GM19025 (cell line): Measurements from ENCODE around the gene GGA3.
"Not testable (repeated sequence)": the region's sequence is repeated elsewhere in the genome, so short reads cannot be mapped to it uniquely, and the experiment has no call there.

Source experiments
- ATAC-seq: cut with Tn5 transposase; IDR thresholded peaks from one replicate; pipeline ENCODE4 v1.9.1; 2021; ENCODE audit warnings: mild to moderate bottlenecking, low read depth, moderate library complexity; ENCODE audit not compliant: unreplicated experiment

The GGA3 gene, protein sequence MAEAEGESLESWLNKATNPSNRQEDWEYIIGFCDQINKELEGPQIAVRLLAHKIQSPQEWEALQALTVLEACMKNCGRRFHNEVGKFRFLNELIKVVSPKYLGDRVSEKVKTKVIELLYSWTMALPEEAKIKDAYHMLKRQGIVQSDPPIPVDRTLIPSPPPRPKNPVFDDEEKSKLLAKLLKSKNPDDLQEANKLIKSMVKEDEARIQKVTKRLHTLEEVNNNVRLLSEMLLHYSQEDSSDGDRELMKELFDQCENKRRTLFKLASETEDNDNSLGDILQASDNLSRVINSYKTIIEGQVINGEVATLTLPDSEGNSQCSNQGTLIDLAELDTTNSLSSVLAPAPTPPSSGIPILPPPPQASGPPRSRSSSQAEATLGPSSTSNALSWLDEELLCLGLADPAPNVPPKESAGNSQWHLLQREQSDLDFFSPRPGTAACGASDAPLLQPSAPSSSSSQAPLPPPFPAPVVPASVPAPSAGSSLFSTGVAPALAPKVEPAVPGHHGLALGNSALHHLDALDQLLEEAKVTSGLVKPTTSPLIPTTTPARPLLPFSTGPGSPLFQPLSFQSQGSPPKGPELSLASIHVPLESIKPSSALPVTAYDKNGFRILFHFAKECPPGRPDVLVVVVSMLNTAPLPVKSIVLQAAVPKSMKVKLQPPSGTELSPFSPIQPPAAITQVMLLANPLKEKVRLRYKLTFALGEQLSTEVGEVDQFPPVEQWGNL

DNA sequence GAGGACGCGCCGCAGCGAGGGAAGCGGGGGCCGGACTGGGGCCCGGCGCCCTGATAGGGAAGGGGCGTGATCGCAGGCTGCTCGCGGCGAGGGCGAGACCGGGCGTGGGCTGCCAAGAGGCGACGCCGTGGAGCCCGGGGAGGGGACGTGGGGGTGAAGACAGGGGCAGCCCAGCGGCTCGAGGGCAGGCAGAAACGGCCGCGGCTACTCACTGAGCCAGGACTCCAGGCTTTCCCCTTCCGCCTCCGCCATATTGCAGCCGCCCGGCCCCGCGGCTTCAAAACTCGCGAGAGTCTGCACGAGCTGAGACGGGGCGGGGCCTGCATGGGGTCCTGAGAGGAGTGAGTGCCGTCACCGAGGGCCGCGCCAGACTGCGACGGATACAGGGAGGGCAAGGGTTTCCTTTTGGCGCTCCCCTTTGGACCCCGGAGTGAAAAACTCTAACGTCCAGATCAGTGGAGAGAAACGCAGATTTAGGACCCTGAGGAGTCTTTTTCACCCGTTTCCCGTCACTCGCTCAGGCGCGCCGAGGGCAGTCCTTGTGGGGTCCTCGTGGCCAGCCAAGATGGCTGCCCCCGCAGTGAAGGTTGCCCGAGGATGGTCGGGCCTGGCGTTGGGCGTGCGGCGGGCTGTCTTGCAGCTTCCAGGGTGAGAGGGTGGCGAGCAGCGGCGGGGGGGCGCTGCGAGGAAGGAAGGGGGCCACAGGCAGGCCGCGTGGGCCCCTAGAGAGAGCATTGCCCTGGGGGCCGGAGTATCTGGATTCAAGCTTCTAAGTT lies at the start of gene GGA3, which contains the start of gene MRPS7:
GGA3 (minus strand) TSS at position 271 of the 776 bp plus-strand sequence; CDS start at position 252, 19 bp downstream.
MRPS7 (plus strand) TSS at position 544 of the 776 bp plus-strand sequence; CDS start at position 566, 22 bp downstream.
- ATAC-seq: peak; percentile 87

DNA sequence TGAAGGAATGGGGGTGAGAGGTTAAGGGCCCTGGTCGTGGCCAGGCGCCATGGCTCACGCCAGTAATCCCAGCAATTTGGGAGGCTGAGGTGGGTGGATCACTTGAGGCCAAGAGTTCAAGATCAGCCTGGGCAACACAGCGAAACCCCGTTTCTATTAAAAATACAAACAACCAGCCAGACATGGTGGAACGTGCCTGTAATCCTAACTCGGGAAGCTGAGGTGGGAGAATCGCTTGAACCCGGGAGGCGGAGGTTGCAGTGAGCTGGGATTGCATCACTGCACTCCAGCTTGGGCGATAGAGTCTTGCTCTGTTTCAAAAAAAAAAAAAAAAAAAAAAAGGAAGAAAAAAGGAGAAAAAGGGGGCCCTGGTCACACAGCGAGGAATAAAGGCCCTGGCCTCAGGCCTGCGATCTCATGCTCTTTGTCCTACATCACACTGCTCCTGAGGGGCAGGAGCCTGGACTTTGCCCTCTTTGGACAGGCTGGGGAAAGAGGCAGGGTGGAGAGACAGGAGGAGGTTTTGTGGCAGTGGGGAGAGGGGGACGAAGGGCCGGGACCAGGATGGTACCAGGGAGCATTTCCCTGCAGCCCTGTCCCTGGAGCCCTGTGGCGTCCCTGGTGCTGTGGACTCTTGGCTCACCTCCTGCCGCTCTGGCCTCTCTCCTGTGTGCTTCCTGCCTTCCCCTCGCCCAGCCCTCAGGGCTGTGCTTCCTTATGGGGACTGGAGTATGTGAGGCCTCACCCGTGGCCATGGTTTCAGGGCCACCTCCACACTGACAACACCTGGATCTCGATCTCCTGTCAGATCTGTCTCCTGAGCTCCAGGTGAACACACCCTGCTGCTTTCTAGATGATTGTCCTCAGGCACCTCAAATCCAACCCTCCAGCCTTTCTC lies 47.6 kb upstream of the GGA3 start:
- ATAC-seq: no peak

DNA sequence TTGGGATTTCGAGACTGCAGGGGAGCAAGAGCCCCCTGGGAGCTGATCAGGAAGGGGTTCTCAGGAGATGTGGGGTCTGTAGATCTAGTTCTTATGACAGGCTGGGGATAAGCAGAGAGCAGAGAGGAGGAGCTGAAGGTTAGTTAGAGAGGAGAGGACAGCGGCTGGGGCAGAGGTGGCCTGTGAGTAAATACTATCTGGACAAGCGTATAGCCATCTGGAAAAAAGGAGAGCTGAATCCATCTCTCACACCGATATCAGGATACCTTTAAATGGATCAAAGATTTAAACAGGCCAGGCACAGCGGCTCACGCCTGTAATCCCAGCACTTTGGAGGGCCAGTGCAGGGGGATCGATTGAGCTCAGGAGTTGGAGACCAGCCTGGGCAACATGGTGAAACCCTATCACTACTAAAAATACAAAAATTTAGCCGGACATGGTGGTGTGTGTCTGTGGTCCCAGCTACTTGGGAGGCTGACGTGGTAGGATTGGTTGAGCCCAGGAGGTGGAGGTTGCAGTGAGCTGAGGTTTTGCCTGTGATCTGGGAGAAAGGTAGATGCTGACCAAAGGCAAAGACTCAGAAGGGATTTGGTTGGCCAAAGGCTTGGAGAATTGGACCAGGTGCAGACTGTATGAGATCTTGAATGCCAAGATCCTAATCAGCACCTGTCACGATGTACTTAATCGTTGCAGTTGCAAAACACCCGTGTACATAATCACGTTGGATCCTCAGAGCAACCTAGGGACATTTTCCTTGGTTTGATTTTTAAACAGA lies 46.7 kb upstream of the GGA3 start:
- ATAC-seq: no peak

DNA sequence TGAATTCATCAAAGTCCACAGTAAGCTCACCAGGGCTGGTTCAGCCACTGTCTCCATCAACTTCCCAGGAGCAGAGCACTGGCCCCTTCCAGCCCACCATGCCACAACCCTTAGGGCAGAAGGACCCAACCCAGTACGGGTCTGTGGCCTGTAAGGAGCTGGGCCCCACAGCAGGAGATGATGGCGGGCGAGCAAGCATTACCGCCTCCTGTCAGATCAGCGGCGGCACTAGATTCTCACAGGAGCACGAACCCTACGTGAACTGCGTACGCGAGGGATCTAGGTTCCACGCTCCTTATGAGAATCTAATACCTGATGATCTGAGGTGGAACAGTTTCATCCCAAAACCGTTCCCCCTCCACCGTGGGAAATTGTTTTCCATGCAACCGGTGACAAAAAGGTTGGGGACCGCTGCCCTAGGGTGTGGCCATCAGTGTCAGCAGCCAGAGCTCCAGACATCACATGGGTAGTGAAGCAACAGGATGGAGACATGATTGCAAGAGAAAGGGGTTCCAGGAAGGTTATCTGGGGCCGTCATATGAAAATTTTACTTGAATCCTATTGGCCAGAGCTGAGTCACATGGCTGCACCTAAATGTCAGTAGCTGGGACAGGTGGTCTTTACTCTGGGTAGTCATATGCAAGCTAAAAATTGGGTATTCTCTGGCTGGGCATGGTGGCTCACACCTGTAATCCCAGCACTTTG lies 40.2 kb upstream of the GGA3 start:
- no peak for ATAC-seq

DNA sequence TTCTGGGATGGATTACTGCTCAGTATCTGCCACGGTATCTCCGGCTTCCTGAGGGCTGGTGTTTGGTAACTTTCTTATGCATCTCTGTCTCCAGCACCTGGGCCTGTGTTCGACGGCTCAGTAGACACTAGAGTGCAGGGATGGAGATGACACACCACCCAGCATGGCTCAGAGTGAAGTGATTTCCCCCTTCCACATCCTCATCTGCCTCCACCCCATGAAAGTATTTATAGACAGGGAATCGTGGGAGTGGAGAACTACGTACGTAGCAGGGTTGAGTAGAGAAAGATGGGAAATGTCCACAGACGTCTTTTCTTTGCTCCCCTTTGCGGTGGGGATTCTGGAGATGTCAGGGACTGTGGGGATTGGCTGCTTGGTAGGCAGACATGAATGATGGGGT lies 39.6 kb upstream of the GGA3 start:
- no peak for ATAC-seq

DNA sequence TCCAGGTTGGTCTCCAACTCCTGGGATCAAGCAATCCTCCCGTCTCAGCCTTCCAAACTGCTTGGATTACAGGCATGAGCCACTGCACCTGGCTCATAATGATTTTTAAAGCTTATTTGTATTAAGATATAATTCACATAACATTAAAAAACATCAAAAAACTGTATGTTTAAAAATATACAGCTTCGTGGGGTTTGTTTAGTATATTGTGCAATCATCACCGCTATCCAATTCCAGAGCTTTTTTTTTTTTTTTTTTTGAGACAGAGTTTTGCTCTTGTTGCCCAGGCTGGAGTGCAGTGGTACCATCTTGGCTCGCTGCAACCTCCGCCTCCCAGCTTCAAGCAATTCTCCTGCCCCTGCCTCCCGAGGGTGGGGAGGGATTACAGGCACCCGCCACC lies 38.9 kb upstream of the GGA3 start:
- no peak for ATAC-seq

DNA sequence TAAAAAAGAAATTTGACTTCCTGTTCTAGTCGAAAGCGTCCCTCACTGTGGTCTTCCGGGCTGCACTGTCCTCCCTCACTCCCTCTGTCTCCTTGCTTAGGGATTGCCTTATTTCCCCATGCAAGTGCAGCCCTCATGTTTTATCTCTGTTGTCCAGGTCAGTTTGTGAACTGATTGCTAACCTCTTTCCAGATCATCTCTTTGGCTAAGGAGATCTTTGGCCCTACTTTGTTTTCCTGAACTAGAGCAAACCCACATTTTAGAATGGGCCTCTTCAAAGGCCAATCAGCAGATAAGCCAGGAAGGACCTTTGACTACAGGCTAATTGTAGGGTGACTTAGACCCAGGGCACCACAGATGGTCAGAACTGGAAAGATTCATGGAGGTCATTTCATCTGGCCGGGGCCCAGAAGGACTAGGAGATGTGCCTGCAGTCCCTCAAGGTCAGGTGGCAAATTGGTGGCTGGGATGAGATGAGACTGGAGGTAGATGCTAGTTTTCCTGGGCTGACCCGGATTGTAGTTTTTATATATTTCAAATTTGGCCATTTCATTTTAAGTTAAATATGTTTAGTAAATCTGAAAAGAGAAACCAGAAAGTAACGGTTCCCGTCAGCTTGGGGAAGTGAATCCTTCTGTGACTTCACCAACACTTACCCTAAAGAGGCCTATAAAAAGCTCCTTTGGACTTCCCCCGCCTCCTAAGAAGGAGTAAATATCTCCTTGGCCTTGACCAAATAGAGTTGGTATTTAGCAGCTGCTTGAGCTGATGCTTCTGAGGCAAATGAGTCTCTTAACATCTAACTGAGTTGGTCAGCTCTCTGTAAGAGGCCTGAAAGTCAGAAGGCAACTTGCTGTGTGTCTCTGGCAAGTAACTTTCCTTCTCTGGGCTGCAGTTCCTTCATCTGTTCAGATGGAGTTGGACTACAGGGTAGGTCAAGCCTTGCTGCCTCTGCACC lies 34.1 kb upstream of the GGA3 start:
- ATAC-seq: peak; percentile 52

DNA sequence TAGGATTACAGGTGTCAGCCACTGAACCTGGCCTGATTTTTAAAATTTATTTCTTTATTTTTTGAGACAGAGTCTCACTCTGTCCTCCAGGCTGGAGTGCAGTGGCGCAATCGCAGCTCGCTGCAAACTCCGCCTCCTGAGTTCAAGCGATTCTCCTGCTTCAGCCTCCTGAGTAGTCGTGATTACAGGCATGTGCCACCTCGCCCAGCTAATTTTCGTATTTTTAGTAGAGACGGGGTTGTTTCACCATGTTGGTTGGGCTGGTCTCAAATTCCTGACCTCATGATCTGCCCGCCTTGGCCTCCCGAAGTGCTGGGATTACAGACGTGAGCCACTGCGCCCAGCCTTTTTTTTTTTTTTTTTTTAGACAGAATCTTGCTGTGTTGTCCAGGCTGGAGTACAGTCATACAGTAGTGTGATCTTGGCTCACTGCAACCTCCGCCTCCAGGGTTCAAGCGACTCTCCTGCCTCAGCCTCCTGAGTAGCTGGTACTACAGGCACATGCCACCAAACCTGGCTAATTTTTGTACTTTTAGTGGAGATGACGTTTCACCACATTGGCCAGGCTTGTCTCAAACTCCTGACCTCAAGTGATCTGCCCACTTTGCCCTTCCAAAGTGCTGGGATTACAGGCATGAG lies 31.5 kb upstream of the GGA3 start:
- not testable (repeated sequence) for ATAC-seq

DNA sequence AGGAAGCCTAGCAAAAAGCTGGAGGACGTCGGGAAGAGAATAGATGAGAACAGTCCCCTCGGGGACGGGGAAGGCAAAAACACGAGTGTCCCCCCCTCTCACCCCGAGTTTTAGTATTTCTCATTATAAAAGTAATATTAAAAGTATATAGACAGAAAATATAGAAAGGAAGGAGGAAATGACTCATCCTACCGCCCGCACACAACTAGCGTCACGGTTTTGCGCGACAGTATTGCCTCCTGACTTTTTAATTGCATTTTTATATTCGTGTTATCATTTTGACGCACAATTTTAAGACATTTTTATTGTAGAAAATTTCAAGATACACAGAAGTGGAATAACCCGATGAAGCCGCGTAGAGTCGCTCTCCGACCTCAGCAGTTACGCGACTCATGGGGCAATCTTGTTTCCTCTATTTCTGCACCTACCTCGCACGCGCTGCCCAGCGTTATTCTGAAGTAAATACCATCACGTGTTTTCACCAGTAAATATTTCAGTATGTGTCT lies 28.5 kb upstream of the GGA3 start:
- ATAC-seq: no peak

DNA sequence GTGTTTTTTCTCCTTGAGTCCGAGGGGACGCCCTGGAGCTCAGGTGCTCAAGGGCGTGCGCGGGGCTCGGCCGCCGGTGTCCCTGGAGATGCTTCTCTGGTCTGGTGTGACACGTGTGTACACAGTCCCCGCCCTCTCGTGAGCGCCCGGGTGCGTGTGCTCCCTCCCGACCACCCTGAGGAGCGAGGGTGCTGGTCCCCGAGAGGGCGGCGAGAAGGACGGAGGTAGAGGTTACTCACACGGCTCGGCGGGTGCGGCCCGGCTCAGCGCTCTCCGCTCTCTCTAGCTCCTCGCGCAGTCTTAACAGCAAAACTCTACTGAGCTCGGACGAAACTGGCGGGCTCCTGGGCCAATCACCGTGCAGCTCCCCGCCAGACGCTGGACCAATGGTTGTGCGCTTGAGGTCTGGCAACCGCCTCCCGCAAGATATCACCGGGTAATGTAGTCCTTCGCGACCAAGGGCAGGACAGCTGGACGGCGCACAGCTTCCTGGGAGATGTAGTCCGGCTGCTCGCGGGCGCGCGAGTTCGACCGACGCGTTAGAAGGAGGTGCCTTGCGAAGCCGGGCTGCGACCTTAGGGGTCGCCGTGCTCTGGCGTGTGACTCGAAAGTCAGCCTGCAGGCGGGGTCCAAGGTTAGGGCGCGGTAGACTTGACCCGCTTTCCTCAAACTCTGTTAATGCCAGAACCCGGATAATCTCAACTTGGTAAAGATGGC lies 27.9 kb upstream of the GGA3 start, which contains the start of gene SLC25A19:
SLC25A19 (minus strand) TSS at position 319 of the 717 bp plus-strand sequence. CDS start 2,669 bp downstream, outside the sequence.
- peak; percentile 86 for ATAC-seq

DNA sequence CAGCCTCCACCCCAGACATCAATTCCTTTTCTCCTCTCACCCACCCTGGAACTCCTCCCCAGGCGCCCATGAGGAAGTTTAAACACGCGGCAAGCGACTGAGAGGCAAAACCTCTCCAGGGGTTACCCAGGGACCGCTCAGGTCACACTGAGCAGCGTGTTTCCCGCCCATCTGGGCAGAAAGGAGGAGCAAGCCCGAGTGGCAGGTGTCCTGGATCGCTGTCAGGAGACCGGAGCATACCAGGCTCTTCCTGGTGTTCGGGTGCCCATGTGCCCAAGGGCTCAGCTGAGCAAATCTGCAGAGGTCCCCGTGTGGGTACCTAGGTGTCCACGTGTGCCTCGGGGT lies 27.3 kb upstream of the GGA3 start:
- peak; percentile 2 for ATAC-seq

DNA sequence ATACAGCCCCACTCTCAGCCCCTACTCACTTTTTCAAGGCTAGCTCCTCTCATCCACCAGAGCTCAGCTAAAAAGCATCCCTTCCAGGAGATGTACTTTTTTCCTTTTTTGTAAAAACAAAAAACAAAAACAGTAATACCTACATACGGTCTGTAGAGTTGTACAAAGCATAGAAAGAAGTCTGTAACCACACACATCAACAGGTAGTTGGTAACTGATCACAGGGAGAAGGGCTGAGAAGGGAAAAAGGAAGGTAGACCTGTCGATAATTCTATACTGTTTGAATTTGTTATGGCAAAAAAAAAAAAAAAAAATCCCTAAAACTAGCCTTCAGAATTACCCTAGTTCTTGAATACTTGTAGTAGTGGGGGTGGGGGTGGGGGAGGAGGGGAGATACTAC lies 27.0 kb upstream of the GGA3 start:
- ATAC-seq: no peak

DNA sequence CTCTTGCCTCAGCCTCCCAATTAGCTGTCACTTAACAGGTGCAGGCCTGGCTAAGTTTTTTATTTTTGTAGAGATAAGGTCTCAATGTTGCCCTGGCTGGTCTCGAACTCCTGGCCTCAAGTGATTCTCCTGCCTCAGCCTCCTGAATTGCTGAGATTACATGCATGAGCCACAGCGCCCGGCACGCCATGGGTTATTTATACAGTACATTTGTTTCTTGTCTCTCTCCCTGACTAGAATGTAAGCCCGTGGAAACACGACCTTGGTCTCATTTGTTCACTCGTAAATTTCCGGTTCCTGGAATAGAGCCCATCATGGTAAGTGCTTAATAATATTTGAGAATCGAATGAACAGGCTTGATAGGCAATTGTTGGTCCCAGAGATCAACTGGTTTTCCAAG lies 25.8 kb upstream of the GGA3 start:
- no peak for ATAC-seq

DNA sequence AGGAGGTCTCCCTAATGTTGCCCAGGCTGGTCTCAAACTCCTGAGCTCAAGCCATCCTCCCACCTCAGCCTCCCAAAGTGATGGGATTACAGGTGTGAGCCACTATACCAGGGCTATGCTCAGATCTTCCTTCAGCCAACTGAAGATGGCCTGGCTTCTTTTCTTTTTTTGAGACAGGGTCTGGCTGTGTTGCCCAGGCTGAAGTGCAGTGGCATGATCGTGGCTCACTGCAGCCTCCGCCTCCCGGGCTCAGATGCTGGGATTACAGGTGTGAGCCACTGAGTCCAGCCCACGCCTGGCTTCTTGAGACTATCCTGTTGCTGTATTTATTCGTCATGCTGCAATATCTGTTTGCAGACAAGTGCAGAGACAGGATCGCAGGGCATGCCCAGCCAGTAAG lies 23.7 kb upstream of the GGA3 start:
- no peak for ATAC-seq

DNA sequence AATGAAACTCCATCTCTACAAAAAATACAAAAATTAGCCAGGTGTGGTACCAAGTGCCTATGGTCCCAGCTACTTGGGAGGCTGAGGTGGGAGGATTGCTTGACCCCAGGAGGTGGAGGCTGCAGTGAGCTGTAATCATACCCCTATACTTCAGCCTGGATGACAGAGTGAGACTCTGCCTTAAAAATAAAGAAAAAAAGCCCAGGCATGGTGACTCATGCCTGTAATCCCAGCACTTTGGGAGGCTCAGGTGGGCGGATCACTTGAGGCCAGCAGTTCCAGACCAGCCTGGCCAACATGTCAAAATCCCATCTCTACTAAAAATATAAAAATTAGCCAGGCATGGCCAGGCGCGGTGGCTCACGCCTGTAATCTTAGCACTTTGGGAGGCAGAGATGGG lies 18.8 kb upstream of the GGA3 start:
- ATAC-seq: not testable (repeated sequence)

DNA sequence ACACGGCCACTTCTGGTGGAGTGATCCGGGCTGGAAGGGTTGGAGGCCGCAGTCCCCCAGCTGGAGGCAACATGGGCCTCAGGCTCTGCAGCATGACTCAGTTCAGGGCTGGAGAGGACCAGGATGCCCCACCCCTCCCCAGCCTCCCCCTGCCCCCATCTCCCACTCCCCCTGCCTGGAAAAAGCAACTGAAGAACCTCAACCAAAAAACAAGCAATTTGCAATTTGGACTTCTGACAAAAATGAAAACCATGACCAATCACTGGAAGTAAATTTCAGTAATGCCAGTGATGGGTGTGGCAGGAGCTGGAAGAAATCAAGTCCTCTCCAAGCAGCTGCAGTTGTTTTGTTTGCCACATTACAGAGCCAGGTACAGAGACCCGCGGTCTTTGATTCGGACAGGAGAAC lies 16.3 kb upstream of the GGA3 start:
- no peak for ATAC-seq
